Ascending aorta (tissue), 2 donors: ENCODE results near the gene ARHGAP26. TPM values are rescaled to one million over a fixed set of nuclear protein-coding genes. Genes with fewer than 3 reads are reported as not detected.

Source experiments
- DNase-seq, 2 donors: peaks; one replicate each; pipeline ENCODE4 v3.0.0-alpha.2; 2019; ENCODE audit warnings: low spot score in 2 of 2
- H3K27ac ChIP-seq, 2 donors: fragments of 200-600 bp; sonication (generic); one replicate each; pipeline ENCODE4 v1.5.1; 2016 to 2017; ENCODE audit warnings: mild to moderate bottlenecking in 1 of 2
- H3K27me3 ChIP-seq: fragments of 200-600 bp; sonication (generic); one replicate; pipeline ENCODE4 v1.5.1; 2017
- H3K36me3 ChIP-seq, 2 donors: fragments of 200-600 bp; sonication (generic); one replicate each; pipeline ENCODE4 v1.5.1; 2016
- H3K4me1 ChIP-seq, 2 donors: fragments of 200-600 bp; sonication (generic); one replicate each; pipeline ENCODE4 v1.5.1; 2016 to 2017; ENCODE audit warnings: mild to moderate bottlenecking in 1 of 2
- H3K4me3 ChIP-seq, 2 donors: fragments of 200-600 bp; sonication (generic); one replicate each; pipeline ENCODE4 v1.5.1; 2016 to 2017; ENCODE audit warnings: mild to moderate bottlenecking in 1 of 2
- H3K9me3 ChIP-seq, 2 donors: fragments of 200-600 bp; sonication (generic); one replicate each; pipeline ENCODE4 v1.5.1; 2016
- intact Hi-C: fragments of 100-400 bp; cut with DNase I; formaldehyde crosslinking; loops from one replicate; pipeline ENCODE4 v1.15.1; 2023
- total RNA-seq: library from RNA; depleted of rRNA; stranded (reverse); fragments of >200 nt; gene quantifications from one replicate; pipeline ENCODE4 v1.1.0, GENCODE V29; 2016
- TF ChIP-seq, protein P1 (sequence below), 3 experiments: fragments of 200-600 bp in 2 of 3; fragments of 450-650 bp in 1 of 3; sonication (generic) in 2 of 3; IDR thresholded peaks; one replicate each; pipeline ENCODE4 v1.5.1; 2016 to 2019; ENCODE audit warnings: antibody characterized with exemption in 3 of 3, mild to moderate bottlenecking in 1 of 3, moderate library complexity in 1 of 3

The ARHGAP26 gene
- total RNA-seq, 1 donor from 2014 or later = 34.9 TPM

DNA sequence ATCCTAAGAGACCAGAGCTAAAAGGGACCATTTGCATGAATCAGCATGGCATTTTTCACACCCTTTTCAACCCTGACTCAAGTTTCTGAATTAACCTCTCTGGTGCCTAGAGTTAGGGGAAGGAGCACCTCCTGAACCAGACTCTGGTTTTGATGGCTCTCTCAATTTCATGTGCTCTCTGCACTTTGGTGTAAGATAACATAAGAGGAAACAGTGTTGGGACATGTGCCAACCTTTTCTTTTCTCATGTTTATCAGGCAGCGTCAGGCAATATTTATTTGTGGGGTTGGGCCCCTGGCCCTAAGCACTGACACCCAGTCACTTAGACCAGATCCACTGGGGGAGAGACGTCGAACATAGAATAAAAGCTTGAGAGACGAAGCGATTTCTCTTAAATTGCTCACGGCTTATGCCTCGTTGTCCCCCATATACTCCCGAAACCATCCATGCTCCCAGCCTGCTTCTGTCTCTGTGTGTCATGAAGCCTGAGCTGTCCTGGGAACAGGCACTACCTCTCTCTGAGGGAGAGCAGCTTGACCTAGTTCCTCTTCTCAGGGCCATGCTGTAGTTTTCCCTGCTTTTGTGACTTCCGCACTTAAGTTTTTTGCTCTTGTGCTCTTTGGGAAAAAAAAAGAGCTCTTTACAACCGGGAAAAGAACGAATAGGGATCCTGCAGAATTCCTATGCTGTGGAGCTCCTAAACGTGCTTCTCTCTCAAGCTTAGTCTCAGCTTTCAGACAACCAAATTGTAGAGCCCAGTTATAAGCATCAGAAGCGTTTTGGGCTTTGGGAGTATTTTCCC is 437.6 kb downstream of the ARHGAP26 start:
- Histone ChIP-seq H3K4me3 (no peak overlapping the region), H3K27me3 (no peaks in the 10 kb centered on the region), H3K27ac (no peak overlapping the region), H3K4me1 (peaks cover 3 to 4% of the 10 kb centered on the region in 2 donors), H3K36me3 (no peaks in the 10 kb centered on the region), H3K9me3 (peaks cover 0 to under 1% of the 10 kb centered on the region in 2 donors)
- TF ChIP-seq, protein P1, sequence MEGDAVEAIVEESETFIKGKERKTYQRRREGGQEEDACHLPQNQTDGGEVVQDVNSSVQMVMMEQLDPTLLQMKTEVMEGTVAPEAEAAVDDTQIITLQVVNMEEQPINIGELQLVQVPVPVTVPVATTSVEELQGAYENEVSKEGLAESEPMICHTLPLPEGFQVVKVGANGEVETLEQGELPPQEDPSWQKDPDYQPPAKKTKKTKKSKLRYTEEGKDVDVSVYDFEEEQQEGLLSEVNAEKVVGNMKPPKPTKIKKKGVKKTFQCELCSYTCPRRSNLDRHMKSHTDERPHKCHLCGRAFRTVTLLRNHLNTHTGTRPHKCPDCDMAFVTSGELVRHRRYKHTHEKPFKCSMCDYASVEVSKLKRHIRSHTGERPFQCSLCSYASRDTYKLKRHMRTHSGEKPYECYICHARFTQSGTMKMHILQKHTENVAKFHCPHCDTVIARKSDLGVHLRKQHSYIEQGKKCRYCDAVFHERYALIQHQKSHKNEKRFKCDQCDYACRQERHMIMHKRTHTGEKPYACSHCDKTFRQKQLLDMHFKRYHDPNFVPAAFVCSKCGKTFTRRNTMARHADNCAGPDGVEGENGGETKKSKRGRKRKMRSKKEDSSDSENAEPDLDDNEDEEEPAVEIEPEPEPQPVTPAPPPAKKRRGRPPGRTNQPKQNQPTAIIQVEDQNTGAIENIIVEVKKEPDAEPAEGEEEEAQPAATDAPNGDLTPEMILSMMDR (IDR thresholded peaks at IDR 0.05) = no peak
- intact Hi-C loops = no loop called here
- no peak for DNase-seq

DNA sequence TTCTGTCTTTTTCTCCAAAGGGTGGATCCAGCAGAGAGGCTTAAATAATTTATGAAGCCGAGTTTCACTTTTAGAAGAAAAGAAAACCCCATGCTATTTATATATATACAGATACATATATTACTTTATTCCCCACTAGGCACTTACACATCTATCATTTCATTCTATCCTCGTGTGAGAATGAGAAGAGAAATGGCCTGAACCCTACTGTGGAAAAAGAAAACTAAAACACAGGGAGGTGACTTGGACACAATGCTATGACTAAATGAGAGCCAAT is 438.1 kb downstream of the ARHGAP26 start:
- no peaks in the 10 kb centered on the region for H3K27me3 ChIP-seq
- DNase-seq = no peak
- H3K36me3 ChIP-seq = no peaks in the 10 kb centered on the region
- TF ChIP-seq, protein P1 (IDR thresholded peaks at IDR 0.05) = no peak
- no peak overlapping the region for H3K4me3 ChIP-seq
- intact Hi-C loops = no loop called here
- peaks cover 3 to 5% of the 10 kb centered on the region in 2 donors for H3K4me1 ChIP-seq
- H3K27ac ChIP-seq = no peak overlapping the region
- no peaks in the 10 kb centered on the region for H3K9me3 ChIP-seq

DNA sequence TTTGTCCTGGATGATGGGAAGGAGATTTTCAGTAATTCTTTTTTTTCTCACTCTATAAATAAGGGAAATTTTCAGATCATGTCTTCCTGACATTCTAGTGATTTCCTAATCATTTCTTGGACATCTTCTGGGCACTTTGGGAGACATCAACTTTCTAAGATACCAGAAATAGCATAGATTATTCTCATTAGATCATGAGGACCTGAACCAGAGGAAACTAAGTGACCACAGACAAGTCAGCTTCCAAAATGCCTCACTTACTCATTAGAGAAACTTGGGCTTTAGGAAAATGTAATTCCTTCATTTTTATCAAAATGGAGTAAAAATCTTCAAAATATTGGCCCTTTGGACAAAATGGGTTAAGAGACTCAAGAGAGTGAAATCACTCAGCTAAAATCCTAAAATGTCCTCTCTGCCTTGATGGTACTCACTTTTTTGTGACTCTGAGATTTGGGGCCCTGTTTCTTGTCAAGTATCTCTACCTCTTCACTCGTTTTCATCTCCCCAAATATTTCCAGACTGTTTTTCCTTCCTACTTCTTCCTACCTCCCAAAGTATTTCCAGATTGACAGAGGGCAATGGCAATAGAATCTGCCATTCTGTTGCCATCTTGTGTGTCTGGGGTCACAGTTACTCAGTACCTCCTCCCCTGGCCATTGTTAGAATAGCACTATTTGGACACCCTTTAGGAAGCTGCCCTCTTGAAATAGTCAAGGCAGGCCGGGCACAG is 438.8 kb downstream of the ARHGAP26 start:
- Histone ChIP-seq H3K27me3 (no peaks in the 10 kb centered on the region), H3K4me1 (peaks cover 3 to 7% of the 10 kb centered on the region in 2 donors), H3K36me3 (no peaks in the 10 kb centered on the region), H3K4me3 (no peak overlapping the region), H3K9me3 (no peaks in the 10 kb centered on the region), H3K27ac (no peak overlapping the region)
- TF ChIP-seq, protein P1 (IDR thresholded peaks at IDR 0.05) = no peak
- no peak for DNase-seq
- intact Hi-C loops = no loop called here

DNA sequence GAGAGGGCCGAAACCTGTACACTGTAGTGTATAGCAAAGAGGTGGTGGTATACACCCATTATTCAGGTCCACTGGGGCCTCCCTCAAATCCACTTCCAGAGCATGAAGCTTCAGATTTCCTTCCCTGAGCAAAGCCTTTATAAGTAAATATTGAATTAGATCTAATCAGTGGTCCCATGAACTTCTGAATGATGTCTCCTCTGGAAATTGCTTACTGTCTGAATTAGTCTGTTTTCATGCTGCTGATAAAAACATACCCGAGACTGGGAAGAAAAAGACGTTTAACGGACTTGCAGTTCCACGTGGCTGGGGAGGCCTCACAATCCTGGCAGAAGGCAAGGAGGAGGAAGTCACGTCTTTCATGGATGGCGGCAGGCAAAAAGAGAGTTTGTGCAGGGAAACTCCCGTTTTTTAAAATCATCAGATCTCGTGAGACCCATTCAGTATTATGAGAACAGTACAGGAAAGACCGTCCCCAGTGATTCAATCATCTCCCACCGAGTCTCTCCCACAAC is 439.8 kb downstream of the ARHGAP26 start:
- H3K4me3 ChIP-seq = no peak overlapping the region
- H3K27ac ChIP-seq = no peak overlapping the region
- intact Hi-C loops = no loop called here
- H3K9me3 ChIP-seq = no peaks in the 10 kb centered on the region
- no peaks in the 10 kb centered on the region for H3K36me3 ChIP-seq
- no peak for DNase-seq
- H3K4me1 ChIP-seq = peaks cover 3 to 7% of the 10 kb centered on the region in 2 donors
- TF ChIP-seq, protein P1 (IDR thresholded peaks at IDR 0.05) = no peak
- H3K27me3 ChIP-seq = no peaks in the 10 kb centered on the region

DNA sequence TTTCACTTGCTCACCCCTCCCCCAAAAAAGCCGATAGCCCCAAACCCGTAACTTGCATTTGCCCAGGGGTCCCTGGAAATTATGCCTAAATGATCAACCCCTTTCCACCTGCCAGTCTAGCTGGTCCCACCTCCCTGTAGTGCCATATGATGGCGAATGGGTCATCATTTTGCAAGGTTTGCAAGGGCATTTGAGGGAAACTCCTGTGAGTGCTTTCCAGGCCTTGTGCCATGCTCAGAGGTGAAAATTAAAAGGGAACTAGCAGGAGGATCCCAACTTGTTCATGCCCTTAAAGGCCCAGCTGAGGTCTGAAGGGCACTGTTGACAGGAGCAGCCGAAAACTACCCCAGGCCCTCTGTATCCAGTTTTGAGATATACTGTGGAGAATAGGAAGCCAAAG is 440.4 kb downstream of the ARHGAP26 start:
- DNase-seq = no peak
- H3K4me1 ChIP-seq = peaks cover 2 to 5% of the 10 kb centered on the region in 2 donors
- no peak overlapping the region for H3K4me3 ChIP-seq
- no peaks in the 10 kb centered on the region for H3K36me3 ChIP-seq
- H3K9me3 ChIP-seq = no peaks in the 10 kb centered on the region
- no peaks in the 10 kb centered on the region for H3K27me3 ChIP-seq
- TF ChIP-seq, protein P1 (IDR thresholded peaks at IDR 0.05) = no peak
- intact Hi-C loops = no loop called here
- no peak overlapping the region for H3K27ac ChIP-seq
